A204.1 (cell line): ENCODE data around the gene TKT.

ENCODE experiments used
- FAIRE-seq: peaks from 2 replicates; lab custom pipeline; 2012; peaks lifted over from hg19 to GRCh38; lab: Jason Lieb, UNC

The TKT gene

GRCh38 chr3:53239800-53240199, 16.0 kb downstream of the TKT start:
- FAIRE-seq = no peak

DNA sequence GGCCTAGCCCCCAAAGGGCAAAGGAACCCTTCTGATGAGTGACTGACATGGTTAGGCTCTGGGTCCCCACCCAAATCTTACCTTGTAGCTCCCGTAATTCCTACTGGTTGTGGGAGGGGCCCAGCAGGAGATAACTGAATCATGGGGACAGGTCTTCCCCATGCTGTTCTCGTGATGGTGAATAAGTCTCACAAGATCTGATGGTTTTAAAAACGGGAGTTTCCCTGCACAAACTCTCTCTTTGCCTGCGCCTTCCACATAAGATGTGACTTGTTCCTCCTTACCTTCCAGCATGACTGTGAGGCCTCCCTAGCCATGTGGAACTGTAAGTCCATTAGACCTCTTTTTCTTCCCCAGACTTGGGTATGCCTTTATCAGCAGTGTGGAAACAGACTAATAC, 16.9 kb downstream of the TKT start:
- no peak for FAIRE-seq

DNA sequence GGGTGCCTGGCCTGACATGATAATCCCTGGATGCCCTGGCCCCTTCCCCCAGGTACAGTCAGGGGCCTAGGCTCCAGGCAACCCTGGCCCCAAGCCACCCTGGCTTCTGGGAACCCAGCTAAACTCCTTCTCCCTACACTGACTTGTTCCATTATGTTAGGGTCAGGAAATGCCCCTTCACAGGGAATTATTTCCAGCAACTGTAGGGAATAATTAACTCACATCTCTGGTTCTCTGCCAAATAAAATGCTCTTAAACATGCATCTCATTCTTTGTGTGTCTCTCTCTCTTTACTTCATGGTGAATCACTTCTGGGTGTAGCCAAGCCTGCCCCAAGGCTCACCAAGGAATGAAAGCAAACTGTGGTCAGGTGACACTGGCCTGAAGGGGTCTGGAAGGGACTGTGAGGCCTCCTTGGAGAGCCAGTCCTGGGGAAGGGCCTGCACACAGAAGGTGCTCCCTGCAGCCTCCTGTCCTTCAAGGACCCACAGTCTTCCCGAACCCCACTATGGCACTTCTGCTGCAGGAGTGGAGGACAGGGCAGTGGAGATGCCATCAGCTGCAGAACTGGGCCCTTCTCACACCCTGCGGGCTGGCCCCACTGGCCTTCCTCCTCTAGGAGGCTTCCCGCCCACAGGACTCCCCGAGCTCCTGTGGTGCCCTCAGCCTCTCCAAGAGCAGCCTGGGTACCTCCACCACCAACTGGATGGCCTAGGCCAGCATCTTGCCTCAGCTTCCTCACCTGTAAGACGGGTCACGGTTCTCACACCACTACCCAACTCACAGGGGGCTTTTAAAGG, 17.6 kb downstream of the TKT start:
- FAIRE-seq = no peak

GRCh38 chr3:53236112-53236841, 19.5 kb downstream of the TKT start:
- FAIRE-seq = no peak

DNA sequence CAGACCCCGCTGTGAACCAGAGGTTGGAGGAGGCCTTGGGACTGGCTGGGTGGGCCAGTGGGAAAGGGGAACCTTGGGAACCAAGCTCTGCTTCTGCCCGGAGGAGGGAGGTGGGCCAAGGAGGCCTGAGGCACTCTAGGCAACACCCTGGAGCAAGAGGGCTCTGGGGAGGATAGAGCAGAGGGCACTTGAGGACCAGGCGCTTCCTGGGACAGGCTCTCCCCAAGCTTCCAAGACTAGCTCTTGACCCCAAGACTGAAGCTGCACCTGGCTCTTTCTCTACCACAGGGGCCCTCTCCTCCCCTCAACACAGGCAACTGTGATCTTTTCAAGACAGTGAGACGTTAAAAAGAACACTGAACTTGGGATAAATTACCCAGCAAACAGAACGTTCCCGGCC, 20.3 kb downstream of the TKT start:
- FAIRE-seq = no peak

- no peak for FAIRE-seq
Measured at GRCh38 chr3:53234841-53235232, 21.0 kb downstream of the TKT start.

GRCh38 chr3:53234130-53234840, 21.5 kb downstream of the TKT start:
- FAIRE-seq = no peak

GRCh38 chr3:53232641-53233377, 23.0 kb downstream of the TKT start:
- no peak for FAIRE-seq

DNA sequence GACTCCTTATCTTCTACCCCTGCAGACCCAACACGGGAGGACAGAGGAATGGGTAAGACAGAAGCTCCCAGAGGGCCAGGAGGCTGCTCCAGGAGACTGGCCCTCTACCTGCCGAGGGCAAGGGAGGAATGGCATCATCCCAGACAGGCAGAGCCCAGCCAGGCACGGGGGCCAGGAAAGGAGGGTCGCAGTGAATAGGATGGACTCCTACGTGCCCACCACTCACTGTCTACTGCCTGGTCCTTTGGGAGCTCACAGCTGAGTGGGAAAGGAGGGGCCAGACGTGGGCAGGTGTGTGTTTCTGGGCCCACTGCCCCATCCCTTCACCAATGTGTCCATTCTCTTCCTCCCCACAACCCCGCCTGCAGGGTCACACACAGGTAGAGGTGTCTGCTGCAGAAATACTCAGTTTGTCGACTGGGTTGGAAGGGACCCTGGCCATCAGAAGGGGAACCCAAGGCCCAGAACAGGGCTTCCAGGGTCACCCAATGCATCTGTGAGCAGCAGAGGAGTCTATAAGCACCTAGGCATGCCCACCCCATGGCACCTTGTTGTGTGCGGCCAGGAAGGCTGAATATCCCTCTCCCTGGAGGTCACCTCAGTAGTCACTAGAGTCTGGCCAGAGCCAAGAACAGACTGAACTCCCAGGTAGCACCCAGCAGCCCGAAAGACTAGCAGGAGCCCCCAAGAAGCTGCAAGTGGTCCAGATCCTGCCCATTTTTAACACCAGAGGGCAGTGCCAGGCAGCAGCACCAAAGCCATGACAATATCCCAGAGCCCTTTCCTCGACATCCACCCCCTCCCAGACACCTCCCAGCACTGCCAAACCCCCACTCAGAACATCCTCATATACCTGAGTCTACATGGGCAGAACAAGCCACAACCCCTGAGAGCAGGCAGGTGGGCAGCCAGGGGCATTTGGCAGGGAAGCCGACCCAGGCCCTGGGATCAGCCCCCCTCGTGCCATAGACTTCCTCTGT, 24.0 kb downstream of the TKT start:
- no peak for FAIRE-seq

DNA sequence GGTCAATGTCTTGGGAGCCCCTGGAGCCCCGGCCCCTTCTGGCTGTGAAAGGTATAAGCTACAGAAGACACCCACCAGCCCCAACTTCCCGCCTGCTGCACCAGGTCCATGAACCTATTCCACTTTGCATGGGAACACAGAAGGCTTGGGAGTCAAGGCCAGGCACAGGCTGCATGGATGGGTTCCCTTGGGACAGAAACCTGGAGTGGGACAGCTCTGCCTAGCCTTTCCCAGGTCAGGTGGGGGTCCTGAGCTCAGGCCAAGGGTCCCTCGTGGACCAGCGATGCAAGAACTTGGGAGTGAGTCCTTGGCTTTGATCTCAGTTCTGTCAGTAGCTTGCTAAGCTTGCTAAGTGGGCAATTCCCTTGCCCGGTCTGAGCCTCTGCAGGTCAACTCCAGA, 25.0 kb downstream of the TKT start:
- FAIRE-seq = no peak

DNA sequence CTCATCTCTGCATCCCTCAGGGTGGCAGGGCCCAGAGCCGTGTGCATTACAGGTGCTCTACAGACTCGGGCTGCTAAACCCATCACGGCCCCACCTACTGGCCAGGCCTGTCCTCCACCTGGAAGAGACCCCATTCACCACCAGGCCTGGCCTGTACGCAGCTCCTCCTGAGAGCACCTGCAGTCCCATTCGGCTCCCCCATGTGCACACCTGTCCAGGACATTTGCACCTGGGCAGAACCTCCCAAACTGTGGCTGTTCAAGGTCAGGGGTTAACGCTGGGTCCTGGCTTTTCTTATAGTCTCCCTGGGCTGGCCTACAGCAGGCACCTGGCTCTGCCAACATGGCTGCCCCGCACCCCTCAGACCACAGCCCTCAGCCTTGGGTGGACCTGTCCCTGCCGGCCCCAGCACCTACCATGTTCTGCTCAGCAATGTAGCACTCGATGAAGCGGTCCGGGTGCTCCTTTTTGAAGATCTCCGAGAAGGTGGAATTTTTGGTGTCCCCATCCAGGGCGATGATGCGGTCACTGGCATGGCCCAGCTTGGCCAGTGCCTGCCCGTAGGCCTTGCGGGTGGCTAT, 25.7 kb downstream of the TKT start:
- FAIRE-seq = no peak

GRCh38 chr3:53229606-53230005, 26.2 kb downstream of the TKT start:
- no peak for FAIRE-seq

- FAIRE-seq = no peak
Measured at GRCh38 chr3:53229171-53229570, 26.7 kb downstream of the TKT start.

DNA sequence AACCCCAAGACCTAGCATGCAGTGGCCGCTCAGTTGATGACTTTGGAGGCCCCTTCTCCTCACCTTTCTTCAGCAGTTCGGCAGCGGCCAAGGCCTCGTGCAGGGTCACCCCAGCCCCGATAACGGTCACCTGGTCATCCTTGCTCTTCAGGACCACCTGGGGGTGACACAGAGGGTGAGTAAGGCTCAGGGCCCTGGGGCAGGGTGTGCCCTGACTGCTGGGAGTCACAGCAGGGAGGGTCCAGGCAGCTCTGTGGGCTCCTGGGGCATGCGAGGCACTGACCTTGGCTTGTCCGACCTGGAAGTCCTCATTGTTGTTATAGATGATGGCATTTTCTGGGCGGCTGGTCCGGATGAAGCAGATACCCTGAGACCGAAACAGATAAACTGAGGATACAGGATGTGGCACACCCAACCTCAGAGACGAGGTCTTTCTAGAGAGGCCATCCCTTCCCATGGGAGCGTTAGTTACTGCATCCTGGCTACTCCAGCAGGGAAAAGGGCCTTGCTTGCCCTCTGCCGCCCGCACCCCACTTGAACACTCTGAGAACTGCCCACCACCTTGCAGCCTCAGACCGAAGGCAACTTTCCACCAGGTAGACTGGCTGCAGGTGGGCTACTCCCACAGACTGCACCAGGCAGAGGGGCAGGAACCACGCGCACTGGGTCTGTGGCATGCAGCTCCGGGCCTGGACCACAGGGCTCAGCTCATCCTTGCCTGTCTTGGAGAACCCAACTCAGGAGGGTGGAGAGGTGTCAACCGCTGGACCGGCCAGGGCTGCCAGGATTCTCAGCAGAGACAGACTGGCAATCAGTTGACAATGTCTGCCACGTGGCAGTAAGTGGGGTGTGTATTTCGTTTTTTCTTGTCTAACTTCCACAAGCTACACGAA, 27.6 kb downstream of the TKT start:
- no peak for FAIRE-seq

- no peak for FAIRE-seq
Measured at GRCh38 chr3:53226841-53227407, 28.9 kb downstream of the TKT start.

DNA sequence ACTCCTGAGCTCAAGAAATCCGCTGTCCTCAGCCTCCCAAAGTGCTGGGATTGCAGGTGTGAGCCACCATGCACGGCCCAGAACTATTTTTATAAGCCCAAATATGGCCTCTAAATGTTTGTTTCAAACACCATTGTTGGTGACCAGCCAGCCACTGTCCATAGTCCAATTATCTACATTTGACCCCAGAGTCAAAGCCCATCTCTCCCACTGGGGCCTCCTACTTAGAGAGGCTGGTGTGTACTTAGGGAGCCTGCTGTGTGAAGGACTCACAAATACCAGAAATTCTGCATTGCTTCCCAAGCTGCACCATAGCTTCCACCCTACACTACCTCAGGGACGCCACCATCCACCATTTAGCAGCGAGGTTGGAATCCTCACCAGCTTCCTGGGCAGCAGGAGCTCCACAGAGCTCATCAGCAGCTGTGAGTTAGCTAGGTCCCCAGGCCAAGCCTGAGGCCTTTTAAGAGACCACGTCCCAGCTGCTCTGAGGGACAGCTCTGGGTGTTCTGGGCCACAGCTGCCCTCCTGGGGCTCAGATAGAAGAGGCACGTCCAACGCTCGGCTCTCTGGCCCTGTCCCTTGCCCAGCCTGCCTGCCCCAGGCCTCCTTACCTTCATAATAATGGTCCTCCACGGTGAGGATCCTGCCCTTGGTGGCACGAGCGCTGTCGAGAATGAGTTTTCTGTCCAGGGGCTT, 29.5 kb downstream of the TKT start:
- no peak for FAIRE-seq

GRCh38 chr3:53225651-53226050, 30.2 kb downstream of the TKT start:
- no peak for FAIRE-seq

GRCh38 chr3:53225181-53225580, 30.6 kb downstream of the TKT start:
- FAIRE-seq = no peak

DNA sequence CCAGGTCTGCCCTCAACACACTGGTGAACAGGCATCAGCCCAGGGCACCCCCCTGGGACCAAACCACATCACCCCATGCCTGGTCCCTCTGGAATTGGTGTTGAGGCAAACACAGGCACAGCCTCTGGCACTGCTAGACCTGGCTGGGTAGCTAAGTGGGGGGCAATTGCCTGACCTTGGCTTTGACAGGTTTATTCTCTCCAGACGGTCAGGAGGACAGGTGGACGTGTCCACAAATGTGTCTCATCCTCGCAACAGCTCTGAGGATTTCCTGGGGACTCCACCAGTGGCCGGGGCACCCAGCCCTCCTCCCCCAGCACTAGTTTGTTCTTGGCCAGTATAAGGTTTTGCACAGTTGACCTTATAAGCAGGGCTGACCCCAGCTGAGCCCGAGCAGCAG, 31.3 kb downstream of the TKT start:
- no peak for FAIRE-seq
